RCC 7860 (cell line): ENCODE results near the gene RALY.
A peak's percentile ranks its signal among the peaks of the same experiment; 100 is the strongest.
"Not testable (repeated sequence)": the region's sequence is repeated elsewhere in the genome, so short reads cannot be mapped to it uniquely, and the experiment has no call there.

Source experiments
- DNase-seq: peaks from one replicate; pipeline ENCODE4 v3.0.0-alpha.2; 2015; ENCODE audit warnings: low spot score
- FAIRE-seq: peaks from 2 replicates; lab custom pipeline; 2012; peaks lifted over from hg19 to GRCh38; lab: Jason Lieb, UNC

The RALY gene

GRCh38 chr20:34015401-34016335 lies 22.0 kb downstream of the RALY start:
- no peak for FAIRE-seq

GRCh38 chr20:34016736-34017135 lies 23.0 kb downstream of the RALY start:
- DNase-seq (no peak), FAIRE-seq (no peak)

More at GRCh38 chr20:34015401-34016335, 22.0 kb downstream of the RALY start:
- DNase-seq: no peak

GRCh38 chr20:34017610-34018009 lies 23.9 kb downstream of the RALY start:
- peak; percentile 93 for DNase-seq
- peak; percentile 91 for FAIRE-seq

GRCh38 chr20:34018166-34018565 lies 24.5 kb downstream of the RALY start:
- no peak for FAIRE-seq

GRCh38 chr20:34022151-34022838 lies 28.6 kb downstream of the RALY start:
- DNase-seq: no peak
- FAIRE-seq: no peak

More at GRCh38 chr20:34018166-34018565, 24.5 kb downstream of the RALY start:
- DNase-seq: no peak

- DNase-seq (peak; percentile 36), FAIRE-seq (no peak)
Observed at GRCh38 chr20:34022839-34023234, 29.1 kb downstream of the RALY start.

GRCh38 chr20:34023937-34024722 lies 30.4 kb downstream of the RALY start:
- DNase-seq (no peak), FAIRE-seq (no peak)

GRCh38 chr20:34024723-34025351 lies 31.1 kb downstream of the RALY start:
- no peak for FAIRE-seq
- DNase-seq: no peak

GRCh38 chr20:34028013-34028412 lies 34.3 kb downstream of the RALY start:
- not testable (repeated sequence) for FAIRE-seq, DNase-seq

GRCh38 chr20:34029415-34029814 lies 35.7 kb downstream of the RALY start:
- DNase-seq (no peak), FAIRE-seq (no peak)

- DNase-seq (no peak), FAIRE-seq (no peak)
Observed at GRCh38 chr20:34030456-34030855, 36.7 kb downstream of the RALY start.

- FAIRE-seq (no peak), DNase-seq (no peak)
Observed at GRCh38 chr20:34033903-34034302, 40.2 kb downstream of the RALY start.

- no peak for FAIRE-seq
Observed at GRCh38 chr20:34037121-34037520, 43.4 kb downstream of the RALY start.

GRCh38 chr20:34037767-34038166 lies 44.1 kb downstream of the RALY start:
- FAIRE-seq (no peak), DNase-seq (no peak)

More at GRCh38 chr20:34037121-34037520, 43.4 kb downstream of the RALY start:
- DNase-seq: no peak

GRCh38 chr20:34040300-34040995 lies 46.7 kb downstream of the RALY start:
- FAIRE-seq (no peak), DNase-seq (no peak)

GRCh38 chr20:34041226-34041625 lies 47.5 kb downstream of the RALY start:
- FAIRE-seq: no peak

GRCh38 chr20:34042262-34042661 lies 48.6 kb downstream of the RALY start:
- no peak for DNase-seq
- no peak for FAIRE-seq

More at GRCh38 chr20:34041226-34041625, 47.5 kb downstream of the RALY start:
- DNase-seq: no peak

GRCh38 chr20:34043025-34043424 lies 49.3 kb downstream of the RALY start:
- DNase-seq: no peak
- FAIRE-seq: no peak

- DNase-seq (no peak), FAIRE-seq (no peak)
Observed at GRCh38 chr20:34045294-34045693, 51.6 kb downstream of the RALY start.
